ENCODE data around the gene DDB1.
A peak's percentile ranks its signal among the peaks of the same experiment; 100 is the strongest.

The DDB1 gene

DNA sequence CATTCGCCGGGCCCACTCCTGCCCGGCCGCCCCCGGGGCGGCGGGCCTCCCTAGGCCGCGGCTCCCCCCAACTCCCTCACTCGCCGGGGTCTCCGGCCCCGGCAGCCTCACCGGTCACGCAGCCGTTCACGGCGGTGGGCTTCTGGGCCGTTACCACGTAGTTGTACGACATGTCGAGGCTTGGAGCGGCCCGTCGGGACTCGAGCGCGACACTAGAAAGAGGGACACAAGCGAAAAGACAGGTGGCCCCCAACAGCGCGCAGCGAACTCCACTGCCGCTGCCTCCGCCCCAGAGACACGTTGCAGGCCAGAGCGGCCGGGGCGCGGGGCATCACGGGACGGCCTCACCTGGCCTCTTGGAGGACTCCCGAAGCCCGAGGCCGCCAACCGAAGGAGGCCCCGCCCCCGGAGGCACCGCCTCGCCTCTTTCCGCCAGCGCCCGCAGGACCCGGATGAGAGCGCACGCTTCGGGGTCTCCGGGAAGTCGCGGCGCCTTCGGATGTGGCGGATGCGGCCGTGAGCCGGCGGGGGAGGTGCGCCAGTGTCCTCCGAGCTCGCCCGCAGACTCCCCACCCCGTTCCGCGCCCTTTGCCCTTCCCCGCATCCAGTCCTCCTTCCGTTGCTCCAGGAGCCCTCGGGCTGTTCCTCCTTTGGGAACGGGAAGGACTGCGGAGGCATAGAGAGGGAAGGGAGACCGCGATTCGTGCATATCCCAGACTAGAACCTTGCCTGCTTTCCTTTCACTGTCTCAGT is at the start of gene DDB1, which contains the start of gene TKFC:
DDB1 (minus strand) TSS at position 309 of the 753 bp plus-strand sequence; CDS start at position 172, 137 bp downstream.
TKFC (plus strand) TSS at position 432 of the 753 bp plus-strand sequence. CDS start 1,501 bp downstream, outside the sequence.
- DNase-seq (ENCODE audit: low read depth) = peak; percentile 83

DNA sequence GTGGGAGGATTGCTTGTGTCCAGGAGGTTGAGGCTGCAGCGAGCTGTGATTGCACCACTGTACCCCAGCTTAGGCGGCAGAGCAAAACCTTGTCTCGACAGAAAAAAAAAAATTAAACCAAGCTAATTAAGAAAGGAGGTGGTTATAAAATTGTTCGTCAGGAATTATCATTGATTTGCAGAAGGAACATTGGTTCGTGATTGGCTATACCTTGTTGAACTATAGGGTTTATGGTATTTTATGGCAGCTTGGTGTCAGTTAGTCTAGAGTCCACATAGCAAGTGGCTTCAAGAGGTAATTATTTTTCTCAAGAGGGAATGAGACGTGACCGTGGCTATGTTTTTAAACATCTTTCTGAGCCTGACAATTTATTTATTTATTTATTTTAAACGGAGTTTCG is 48.0 kb upstream of the DDB1 start:
- DNase-seq (ENCODE audit: low read depth) = no peak

GRCh38 chr11:61378713-61379313 is 45.9 kb upstream of the DDB1 start:
- peak; percentile 96 for DNase-seq (ENCODE audit: low read depth)

- DNase-seq (ENCODE audit: low read depth) = no peak
Measured at GRCh38 chr11:61377461-61378160, 44.7 kb upstream of the DDB1 start.

- no peak for DNase-seq (ENCODE audit: low read depth)
Measured at GRCh38 chr11:61375761-61376108, 42.8 kb upstream of the DDB1 start.

DNA sequence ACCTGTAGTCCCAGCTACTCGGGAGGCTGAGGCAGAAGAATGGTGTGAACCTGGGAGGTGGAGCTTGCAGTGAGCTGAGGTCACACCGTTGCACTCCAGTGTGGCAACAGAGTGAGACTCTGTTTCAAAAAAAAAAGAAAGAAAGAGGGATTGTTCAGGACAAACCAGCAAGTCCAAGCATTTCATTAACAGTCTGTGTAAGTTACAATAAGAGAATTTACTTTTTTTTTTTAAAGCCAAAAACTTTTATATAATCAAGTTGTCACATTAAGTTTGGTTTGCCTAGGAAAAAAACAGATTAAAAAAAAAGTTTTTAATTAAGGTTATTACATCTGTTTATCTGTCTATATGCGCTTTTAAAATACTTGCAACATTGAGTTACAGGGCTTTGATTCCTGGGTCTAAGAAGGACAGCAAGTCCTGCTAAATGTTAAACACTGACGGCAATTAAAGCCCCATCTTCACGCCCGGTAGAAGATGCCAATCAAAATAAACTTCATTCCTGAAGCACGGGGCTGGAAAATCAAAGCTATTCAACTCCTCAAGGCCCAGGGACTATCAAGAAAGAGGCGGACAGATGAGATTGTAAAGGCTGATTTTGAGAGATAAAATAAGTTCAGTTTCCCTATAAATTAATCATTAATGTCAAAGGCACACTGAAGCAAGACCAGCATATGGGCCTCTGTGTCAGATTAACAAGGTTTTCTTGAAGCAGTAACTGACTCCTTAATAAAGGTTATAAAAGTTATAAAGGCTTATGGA is 39.9 kb upstream of the DDB1 start:
- DNase-seq (ENCODE audit: low read depth) = no peak

DNA sequence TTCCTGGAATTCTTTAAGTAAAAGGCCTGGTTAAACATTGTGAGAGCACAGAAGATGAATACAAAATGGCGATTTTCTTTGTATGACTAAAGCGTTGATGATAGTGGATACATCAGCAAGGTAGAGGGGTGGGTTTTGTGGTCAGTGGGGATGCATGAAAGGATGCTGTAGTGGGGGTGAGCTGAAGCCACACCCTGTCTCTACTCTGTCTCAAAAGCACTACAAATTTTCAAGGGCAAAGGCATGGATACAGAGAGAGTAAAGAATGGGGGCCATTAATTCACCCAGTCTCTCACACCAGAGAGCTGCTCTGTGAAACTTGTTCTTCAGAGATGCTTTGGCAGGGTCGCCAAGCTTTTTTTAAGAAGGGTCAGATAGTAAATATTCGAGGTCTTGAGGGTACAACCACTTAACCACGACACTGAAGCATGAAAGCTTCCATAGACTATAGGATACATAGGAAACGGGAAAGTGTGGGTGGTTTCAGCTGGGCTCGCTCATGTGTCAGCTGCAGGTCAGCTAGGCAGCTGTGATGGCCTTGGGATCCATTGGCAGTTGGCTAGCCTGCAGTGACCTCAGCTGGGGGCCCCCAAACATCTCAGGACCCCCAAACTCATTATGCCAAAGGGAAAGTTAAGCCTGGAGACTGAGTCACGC is 37.6 kb upstream of the DDB1 start:
- DNase-seq (ENCODE audit: low read depth) = no peak

DNA sequence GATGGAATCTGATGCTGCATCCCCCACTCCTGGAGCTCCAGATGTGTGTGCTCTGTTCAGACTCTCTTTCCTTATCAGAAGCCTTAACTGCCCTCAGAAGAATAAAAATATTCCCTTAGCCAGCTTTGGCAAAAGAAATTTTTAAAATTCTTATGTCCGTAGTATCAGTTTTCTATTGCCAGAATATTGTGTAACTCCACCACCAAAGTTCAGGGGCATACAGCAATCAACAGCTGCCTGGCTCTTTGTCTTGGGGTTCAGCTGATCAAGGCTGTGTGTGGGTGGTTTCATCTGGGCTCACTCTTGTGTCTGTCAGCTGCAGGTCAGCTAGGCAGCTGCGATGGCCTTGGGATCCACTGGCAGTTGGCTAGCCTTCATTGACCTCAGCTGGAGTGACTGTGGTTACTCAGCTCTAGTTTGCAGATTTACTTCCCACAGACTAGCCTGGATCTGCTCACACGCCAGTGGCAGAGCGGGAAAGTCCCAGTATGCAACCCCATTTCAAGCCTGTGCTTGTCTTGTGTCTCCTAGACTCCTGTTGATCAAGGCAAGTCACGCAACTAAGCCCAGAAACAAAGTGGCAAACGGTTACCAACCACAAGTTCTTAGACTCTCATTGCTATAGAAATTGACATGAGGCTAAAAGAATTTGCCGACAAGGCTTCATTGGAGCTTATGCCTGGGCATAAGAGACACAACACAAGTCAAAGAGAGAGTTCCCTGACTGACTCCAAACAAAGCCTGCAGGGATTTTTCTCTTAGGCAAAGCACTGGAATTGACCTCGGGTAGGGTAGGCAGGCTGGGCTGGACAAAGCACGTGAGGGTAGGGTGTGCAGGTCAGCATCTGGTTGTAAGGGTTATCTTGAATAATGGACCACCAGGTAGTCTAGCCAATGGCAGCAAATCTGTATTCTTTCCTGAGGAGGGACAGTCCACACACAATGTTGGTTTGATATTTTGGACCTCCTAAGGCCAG is 36.8 kb upstream of the DDB1 start:
- DNase-seq (ENCODE audit: low read depth) = peak; percentile 60

DNA sequence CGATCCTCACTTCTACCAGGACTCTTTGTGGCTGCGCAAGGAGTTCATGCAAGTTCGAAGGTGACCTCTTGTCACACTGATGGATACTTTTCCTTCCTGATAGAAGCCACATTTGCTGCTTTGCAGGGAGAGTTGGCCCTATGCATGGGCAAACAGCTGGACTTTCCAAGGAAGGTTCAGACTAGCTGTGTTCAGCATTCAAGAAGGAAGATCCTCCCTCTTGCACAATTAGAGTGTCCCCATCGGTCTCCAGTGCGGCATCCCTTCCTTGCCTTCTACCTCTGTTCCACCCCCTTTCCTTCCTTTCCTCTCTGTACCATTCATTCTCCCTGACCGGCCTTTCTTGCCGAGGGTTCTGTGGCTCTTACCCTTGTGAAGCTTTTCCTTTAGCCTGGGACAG is 35.7 kb upstream of the DDB1 start:
- no peak for DNase-seq (ENCODE audit: low read depth)

GRCh38 chr11:61367406-61367805 is 34.5 kb upstream of the DDB1 start:
- DNase-seq (ENCODE audit: low read depth) = no peak

DNA sequence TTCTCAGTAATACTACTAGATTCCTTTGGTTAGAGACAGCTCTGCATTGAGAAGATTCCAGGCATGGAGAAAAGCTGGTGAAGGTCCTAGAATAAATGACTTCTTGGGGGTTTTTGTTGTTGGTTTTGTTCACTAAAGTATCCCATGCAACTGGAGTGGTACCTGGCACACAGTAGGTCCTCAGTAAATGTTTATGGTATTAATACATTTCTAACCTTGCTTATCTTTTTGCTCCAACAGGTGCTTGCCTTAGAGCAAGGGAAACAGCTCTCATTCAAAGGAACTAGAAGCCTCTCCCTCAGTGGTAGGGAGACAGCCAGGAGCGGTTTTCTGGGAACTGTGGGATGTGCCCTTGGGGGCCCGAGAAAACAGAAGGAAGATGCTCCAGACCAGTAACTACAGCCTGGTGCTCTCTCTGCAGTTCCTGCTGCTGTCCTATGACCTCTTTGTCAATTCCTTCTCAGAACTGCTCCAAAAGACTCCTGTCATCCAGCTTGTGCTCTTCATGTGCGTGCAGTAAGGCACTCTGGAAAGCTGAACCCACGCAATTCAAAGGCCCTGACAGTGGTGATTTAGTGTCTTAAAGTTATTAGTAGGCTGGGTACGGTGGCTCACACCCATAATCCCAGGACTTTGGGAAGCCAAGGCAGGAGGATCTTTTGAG is 31.2 kb upstream of the DDB1 start:
- no peak for DNase-seq (ENCODE audit: low read depth)

DNA sequence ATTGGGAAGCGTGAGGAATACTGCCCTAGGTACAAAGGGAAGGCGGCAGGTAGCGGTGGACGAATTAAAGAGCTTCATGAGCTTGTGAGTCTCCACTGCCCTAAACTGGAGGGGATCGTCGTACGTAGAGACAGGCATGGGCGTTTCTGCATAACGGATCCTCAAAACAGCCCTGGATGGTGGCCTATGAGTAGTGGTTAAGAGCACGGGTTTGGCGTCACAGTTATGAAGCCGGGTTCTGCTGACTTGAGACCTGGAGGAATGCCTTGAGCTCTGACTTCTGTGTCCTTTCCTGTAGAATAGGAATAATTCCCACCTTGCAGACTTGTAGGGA is 29.6 kb upstream of the DDB1 start:
- no peak for DNase-seq (ENCODE audit: low read depth)

GRCh38 chr11:61361741-61362541 is 29.0 kb upstream of the DDB1 start, which contains the start of the genes CYB561A3 and TMEM138:
CYB561A3 (minus strand) TSS chr11:61361882; CDS start chr11:61356713, 5,169 bp downstream.
TMEM138 (plus strand) TSS chr11:61362374; CDS start chr11:61364391, 2,017 bp downstream.
- DNase-seq (ENCODE audit: low read depth) = peak; percentile 90

- no peak for DNase-seq (ENCODE audit: low read depth)
Measured at GRCh38 chr11:61361237-61361740, 28.4 kb upstream of the DDB1 start.

DNA sequence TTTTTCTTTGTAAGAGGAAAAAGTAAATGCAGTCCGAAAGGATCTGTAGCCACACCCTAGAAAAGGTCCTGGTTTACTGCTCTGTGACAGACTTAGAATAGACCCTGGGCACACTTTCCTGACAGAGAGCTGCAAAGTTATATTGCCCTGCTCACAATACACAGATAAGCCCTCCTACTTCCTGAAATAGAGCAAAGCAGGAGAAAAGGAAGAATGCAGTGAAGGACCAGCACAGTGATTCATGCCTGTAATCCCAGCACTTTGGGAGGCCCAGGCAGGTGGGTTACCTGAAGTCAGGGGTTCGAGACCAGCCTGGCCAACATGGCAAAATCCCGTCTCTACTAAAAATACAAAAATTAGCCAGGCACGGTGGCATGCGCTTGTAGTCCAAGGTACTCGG is 26.6 kb upstream of the DDB1 start:
- no peak for DNase-seq (ENCODE audit: low read depth)

DNA sequence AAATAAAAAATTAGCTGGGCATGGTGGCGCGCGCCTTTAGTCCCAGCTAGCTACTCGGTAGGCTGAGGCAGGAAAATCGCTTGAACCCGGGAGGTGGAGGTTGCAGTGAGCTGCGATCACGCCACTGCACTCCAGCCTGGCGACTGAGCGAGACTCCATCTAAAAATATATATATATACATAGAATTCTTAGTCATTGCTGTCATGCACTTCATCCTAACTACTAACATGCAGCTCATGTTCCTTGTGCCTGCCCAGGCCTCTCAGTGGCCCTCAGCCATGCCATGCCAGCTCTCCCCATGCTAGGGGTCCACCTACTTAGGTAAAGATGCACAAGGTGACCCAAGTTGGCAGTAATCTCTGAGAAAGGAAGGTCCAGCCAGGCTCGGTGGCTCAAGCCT is 25.7 kb upstream of the DDB1 start:
- DNase-seq (ENCODE audit: low read depth) = no peak

DNA sequence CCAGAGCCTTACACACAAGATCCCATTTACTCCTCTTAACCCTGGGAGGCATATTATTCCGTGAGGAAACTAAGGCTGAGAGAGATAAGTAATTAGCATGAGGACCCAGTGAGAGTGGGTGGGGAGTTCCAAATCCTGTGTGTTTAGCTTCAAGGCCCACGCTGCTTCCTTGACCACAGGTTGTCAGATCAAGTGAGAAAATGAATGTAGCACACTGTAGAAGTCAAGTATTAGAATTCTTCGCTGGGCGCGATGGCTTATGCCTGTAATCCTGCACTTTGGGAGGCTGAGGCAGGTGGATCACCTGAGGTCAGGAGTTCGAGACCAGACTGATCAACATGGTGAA is 25.0 kb upstream of the DDB1 start:
- no peak for DNase-seq (ENCODE audit: low read depth)

DNA sequence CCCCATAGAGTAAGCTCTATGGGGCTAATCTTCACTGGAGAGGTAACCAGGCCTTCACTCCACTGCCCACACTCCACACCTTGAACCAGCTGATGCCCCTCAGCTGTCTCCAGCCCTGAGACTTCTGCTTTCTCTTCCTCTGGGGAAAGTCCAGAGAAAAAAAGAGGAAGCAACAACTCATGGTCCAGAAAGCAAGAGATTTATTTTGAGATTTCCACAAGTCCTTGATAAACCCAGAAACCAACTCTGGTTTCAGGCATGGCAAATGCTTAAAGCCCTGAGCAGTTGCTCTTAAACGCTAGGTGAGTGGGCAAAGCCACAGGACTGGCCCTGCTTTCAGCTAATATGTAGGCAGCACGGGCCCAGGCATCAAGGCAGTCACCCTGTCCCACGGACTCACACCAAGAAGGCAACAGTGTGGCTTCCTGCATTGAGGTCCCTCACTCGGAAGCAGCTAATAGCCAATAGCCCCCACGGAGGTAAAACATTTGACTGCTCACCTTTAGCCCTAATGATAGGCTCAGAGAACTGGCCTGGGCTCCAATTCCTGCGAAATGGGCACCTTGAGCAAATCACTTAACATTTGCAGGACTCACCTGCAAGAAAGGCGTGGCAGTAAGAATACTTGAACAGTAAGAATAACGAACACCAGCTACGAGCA is 24.5 kb upstream of the DDB1 start:
- DNase-seq (ENCODE audit: low read depth) = no peak

DNA sequence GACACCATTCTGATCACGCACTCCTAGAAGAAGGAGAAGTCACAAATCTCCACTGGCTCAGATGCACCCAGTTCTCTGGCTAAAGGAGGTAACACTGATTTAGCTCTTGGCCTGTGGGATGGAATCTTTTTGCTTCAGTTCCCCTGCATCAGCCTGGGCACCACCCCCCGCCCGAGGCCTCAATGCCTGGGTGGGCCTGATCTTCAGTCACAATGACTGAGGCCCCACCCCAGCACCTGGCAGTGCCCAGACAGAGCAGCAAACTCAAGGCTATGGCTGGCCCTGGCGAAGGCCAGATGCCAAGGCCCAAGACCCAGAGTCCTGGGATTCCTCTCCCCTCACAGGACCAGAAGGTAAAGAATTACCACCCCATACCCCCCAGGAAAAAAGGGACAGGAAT is 23.8 kb upstream of the DDB1 start:
- no peak for DNase-seq (ENCODE audit: low read depth)

Measured in fibroblast of the conjunctiva (primary cell).